ENCODE results near the gene COA1. TPM values are rescaled to one million over a fixed set of nuclear protein-coding genes. Genes with fewer than 3 reads are reported as not detected.
A peak's percentile ranks its signal among the peaks of the same experiment; 100 is the strongest.

Gene COA1
- polyA plus RNA-seq, 2 of the 4 experiments (the other 2 are of a cell fraction) = 57.5 to 91.4 TPM

DNA sequence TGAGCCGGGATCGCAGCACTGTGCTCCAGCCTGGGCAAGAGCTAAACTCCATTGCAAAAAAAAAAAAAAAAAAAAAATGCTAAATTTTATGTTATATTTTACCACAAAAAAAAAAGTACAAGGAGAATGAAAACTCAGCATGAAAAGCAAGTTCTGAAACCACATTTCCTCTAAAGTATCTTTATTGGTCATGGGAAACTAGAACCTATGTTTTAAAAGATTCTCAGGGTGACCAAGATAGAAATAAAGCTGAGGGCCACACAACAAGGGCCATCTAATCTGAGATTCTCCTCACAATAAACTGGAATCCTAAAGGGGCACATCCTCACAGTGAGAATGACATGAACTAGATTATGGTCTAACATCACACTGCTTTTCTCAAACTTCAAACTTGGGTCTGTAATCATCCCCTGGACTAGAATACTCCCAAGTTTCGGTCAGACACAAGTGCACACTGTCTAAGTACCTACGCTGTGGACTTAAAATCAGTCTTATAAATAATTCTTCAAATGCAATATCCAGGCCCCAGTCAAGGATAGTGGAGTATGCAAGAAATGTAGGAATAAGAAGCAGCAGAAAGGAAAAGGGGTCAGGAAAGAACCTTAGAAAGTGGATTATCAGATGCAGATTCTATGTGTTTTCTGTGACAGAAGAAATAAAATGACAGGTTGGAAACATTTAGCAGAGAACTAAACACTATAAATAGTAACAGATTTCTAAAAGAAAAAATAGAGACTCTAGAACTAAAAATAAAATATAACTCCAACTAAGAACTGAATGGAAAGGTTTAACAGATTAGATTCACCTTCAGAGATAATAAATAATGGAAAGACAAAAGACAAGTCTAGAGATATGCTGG lies 49.9 kb downstream of the COA1 start:
- H3K4me1 ChIP-seq = peaks cover 13% of the 10 kb centered on the region; the same call in 2 of the 3 replicates
- H3K4me2 ChIP-seq = no peak overlapping the region
- H3K4me3 ChIP-seq = no peak overlapping the region
- ChIA-PET POLR2A (interaction anchor here (1.2 kb wide), 2 partner anchors 14 to 97 kb away, joined by 3 to 9 read pairs; partner anchors contain the start of gene STK17A), CTCF (interaction anchor here (0.7 to 1.5 kb wide), 4 partner anchors 21 to 97 kb away, joined by 3 to 5 read pairs (median 4); partner anchors contain the start of gene STK17A)
- ATAC-seq (no peak), DNase-seq (ENCODE audit: low read depth in 1 of 2, low spot score in 1 of 2) (no peak), FAIRE-seq (no peak)
- WGBS (ENCODE audit: missing lambda C conversion rate) = 94% methylated on average over 4 of the region's 4 CpGs
- no peaks in the 10 kb centered on the region for H3K9me3 ChIP-seq
- peak overlapping the region in 1 of 2 experiments; percentile 19; a peak in 2 of 6 replicates for H3K27ac ChIP-seq
- TF ChIP-seq ELK1 (IDR thresholded peaks at IDR 0.05; ENCODE audit: low read depth, low read length) (no peak), MYC (IDR thresholded peaks at IDR 0.05; ENCODE audit: borderline replicate concordance, low read length) (no peak), HOXB5 (CRISPR knock-in tag; IDR thresholded peaks at IDR 0.05) (no peak), EP300 (IDR thresholded peaks at IDR 0.05) (no peak), REST (IDR thresholded peaks at IDR 0.05) (no peak), GATA3 (IDR thresholded peaks at IDR 0.05; ENCODE audit: borderline replicate concordance) (no peak), TFCP2L1 (CRISPR knock-in tag; IDR thresholded peaks at IDR 0.05) (no peak), KDM5A (IDR thresholded peaks at IDR 0.05) (no peak), CBX8 (IDR thresholded peaks at IDR 0.05) (no peak), RARB (CRISPR knock-in tag; IDR thresholded peaks at IDR 0.05) (no peak), SREBF2 (IDR thresholded peaks at IDR 0.05) (no peak), ESRRA (IDR thresholded peaks at IDR 0.05; ENCODE audit: borderline replicate concordance, low read length) (no peak), RCOR1 (IDR thresholded peaks at IDR 0.05; ENCODE audit: low read depth, low read length) (no peak), RNF2 (IDR thresholded peaks at IDR 0.05; ENCODE audit: borderline replicate concordance, low read depth) (no peak)
- TF ChIP-seq, protein P1, sequence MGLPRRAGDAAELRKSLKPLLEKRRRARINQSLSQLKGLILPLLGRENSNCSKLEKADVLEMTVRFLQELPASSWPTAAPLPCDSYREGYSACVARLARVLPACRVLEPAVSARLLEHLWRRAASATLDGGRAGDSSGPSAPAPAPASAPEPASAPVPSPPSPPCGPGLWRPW (IDR thresholded peaks at IDR 0.05) = no peak
- TF ChIP-seq, protein P2, sequence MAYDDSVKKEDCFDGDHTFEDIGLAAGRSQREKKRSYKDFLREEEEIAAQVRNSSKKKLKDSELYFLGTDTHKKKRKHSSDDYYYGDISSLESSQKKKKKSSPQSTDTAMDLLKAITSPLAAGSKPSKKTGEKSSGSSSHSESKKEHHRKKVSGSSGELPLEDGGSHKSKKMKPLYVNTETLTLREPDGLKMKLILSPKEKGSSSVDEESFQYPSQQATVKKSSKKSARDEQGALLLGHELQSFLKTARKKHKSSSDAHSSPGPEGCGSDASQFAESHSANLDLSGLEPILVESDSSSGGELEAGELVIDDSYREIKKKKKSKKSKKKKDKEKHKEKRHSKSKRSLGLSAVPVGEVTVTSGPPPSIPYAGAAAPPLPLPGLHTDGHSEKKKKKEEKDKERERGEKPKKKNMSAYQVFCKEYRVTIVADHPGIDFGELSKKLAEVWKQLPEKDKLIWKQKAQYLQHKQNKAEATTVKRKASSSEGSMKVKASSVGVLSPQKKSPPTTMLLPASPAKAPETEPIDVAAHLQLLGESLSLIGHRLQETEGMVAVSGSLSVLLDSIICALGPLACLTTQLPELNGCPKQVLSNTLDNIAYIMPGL (CRISPR knock-in tag; IDR thresholded peaks at IDR 0.05; ENCODE audit: borderline replicate concordance) = no peak

DNA sequence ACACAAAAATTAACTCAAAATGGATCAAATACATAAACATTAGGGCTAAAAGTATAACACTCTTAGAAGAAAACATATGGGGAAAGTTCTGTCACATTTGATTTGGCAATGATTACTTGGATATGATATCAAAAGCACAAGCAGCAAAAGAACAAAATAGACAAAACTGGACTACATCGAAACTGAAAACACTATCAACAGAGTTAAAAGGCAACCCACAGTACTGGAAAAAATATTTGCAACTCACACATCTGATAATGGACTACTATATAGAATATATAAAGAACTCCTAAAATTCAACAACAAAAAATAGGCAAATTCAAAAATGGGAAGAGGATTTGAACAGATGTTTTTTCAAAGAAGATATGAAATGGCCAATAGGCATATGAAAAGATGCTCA lies 51.0 kb downstream of the COA1 start:
- DNase-seq (ENCODE audit: low read depth in 1 of 2, low spot score in 1 of 2) (no peak), FAIRE-seq (no peak)
- CTCF ChIA-PET = interaction anchor here (0.7 to 1.4 kb wide), 3 partner anchors 22 to 711 kb away, joined by 3 to 6 read pairs (median 3); partner anchors contain the start of gene STK17A
- TF ChIP-seq HDAC2 (IDR thresholded peaks at IDR 0.05) = no peak
- TF ChIP-seq NR3C1 (IDR thresholded peaks at IDR 0.05) = no peak
- no peak for TF ChIP-seq JUN (IDR thresholded peaks at IDR 0.05)
- no peak for TF ChIP-seq CTCF (IDR thresholded peaks at IDR 0.05)
- TF ChIP-seq, protein P3, sequence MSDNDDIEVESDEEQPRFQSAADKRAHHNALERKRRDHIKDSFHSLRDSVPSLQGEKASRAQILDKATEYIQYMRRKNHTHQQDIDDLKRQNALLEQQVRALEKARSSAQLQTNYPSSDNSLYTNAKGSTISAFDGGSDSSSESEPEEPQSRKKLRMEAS (IDR thresholded peaks at IDR 0.05) = no peak
- no peak for TF ChIP-seq ZC3H11A (IDR thresholded peaks at IDR 0.05)
- TF ChIP-seq, protein P2 (CRISPR knock-in tag; IDR thresholded peaks at IDR 0.05; ENCODE audit: borderline replicate concordance) = no peak
- no peak for TF ChIP-seq CEBPB (IDR thresholded peaks at IDR 0.05)
- TF ChIP-seq, protein P4, sequence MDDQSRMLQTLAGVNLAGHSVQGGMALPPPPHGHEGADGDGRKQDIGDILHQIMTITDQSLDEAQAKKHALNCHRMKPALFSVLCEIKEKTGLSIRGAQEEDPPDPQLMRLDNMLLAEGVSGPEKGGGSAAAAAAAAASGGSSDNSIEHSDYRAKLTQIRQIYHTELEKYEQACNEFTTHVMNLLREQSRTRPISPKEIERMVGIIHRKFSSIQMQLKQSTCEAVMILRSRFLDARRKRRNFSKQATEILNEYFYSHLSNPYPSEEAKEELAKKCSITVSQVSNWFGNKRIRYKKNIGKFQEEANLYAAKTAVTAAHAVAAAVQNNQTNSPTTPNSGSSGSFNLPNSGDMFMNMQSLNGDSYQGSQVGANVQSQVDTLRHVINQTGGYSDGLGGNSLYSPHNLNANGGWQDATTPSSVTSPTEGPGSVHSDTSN (IDR thresholded peaks at IDR 0.05) = no peak
- TF ChIP-seq CBX8 (IDR thresholded peaks at IDR 0.05) = no peak
- no peak for TF ChIP-seq RCOR1 (IDR thresholded peaks at IDR 0.05; ENCODE audit: low read depth, low read length)

More for the DNA sequence above, 51.0 kb downstream of the COA1 start:
- peaks cover 3% of the 10 kb centered on the region; the same call in 1 of the 3 replicates for H3K9me3 ChIP-seq
- no peak for ATAC-seq
- H3K4me3 ChIP-seq = no peak overlapping the region
- no peak overlapping the region for H3K27ac ChIP-seq
- WGBS (ENCODE audit: missing lambda C conversion rate) = 95% methylated on average over 1 of the region's 1 CpG
- no peak overlapping the region for H3K4me2 ChIP-seq
- POLR2A ChIA-PET = no interaction called here
- peaks cover 22% of the 10 kb centered on the region for H3K4me1 ChIP-seq

Measured in A549 (cell line).